GM21576 (cell line): ENCODE results near the gene TBC1D9.
"Not testable (repeated sequence)": the region's sequence is repeated elsewhere in the genome, so short reads cannot be mapped to it uniquely, and the experiment has no call there.

Source experiments
- ATAC-seq: cut with Tn5 transposase; IDR thresholded peaks from one replicate; pipeline ENCODE4 v1.9.1; 2021; ENCODE audit warnings: mild to moderate bottlenecking, moderate library complexity; ENCODE audit not compliant: unreplicated experiment

TBC1D9 gene

GRCh38 chr4:140754918-140755773 lies 1.0 kb downstream of the TBC1D9 start:
- ATAC-seq: no peak

- no peak for ATAC-seq
Observed at GRCh38 chr4:140753329-140753728, 2.9 kb downstream of the TBC1D9 start.

- ATAC-seq: no peak
Observed at GRCh38 chr4:140752291-140753068, 3.7 kb downstream of the TBC1D9 start.

DNA sequence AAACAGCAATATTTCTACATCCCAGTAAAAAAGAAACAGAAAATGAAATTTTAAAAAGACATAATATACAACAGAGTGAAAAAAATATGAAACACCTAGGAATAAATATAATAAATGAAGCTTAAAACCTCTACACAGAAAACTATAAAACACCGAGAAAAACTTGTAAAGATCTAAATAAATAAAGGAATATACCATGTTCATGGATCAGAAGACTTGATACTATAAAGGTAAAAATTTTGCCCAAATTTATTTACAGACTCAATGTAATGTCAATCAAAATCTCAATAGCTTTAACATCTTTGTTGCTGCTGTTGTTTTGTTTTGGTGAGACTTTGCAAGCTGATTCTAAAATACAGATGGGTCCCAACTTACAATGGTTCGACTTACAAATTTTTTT lies 5.7 kb downstream of the TBC1D9 start:
- no peak for ATAC-seq

- ATAC-seq: no peak
Observed at GRCh38 chr4:140748171-140748570, 8.0 kb downstream of the TBC1D9 start.

- not testable (repeated sequence) for ATAC-seq
Observed at GRCh38 chr4:140746546-140746945, 9.6 kb downstream of the TBC1D9 start.

DNA sequence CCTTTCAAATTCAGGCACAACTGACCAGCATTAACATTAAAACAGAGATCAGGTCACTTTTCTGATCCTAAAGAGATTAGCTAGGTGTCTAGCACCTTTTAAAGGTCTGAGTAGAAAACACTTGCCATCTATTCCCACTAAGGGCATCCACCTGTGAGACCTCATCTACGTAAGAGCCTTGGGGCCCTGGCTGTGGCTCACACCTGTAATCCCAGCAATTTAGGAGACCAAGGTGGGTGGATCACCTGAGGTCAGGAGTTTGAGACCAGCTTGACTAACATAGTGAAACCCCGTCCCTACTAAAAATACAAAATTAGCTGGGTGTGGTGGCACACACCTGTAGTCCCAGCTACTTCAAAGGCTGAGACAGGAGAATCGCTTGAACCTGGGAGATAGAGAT lies 11.8 kb downstream of the TBC1D9 start:
- ATAC-seq: no peak

DNA sequence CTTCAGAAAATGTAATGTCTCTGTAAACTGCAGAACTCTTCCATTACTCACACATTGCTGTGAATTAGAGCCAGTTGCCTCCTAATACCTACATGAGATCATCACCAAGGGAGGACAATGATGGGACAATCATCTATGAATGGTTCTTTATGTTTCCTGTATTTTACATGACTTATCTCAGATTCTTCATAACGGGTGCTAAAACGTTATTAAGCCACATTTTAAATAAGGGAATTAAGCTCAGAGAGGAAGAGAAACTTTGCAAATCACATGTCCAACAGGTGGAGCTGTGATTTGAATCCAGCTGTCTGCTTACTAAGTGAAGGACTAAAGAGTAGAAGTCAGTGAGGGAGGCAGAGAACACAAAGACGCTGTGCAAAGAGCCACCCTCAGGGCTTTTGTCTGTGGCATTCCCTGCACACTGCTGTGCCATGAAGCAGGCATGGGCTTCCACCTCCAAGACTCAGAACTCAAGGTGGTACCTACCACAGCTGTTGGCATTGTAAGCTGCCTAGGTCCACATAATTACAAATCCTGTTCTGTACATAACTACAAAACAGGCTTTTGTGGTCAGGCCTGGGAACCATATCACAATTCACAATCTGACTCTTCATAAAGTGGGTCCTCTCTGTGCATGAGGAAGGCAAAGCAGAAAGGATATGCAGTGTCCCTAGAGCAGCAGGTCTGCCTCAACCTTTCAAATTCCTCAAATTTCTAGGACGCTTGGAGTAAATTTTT lies 12.8 kb downstream of the TBC1D9 start:
- peak; percentile 77 for ATAC-seq

GRCh38 chr4:140742838-140743193 lies 13.4 kb downstream of the TBC1D9 start:
- ATAC-seq: peak; percentile 7

- no peak for ATAC-seq
Observed at GRCh38 chr4:140740906-140741670, 15.1 kb downstream of the TBC1D9 start.

GRCh38 chr4:140740422-140740821 lies 15.8 kb downstream of the TBC1D9 start:
- ATAC-seq: no peak

DNA sequence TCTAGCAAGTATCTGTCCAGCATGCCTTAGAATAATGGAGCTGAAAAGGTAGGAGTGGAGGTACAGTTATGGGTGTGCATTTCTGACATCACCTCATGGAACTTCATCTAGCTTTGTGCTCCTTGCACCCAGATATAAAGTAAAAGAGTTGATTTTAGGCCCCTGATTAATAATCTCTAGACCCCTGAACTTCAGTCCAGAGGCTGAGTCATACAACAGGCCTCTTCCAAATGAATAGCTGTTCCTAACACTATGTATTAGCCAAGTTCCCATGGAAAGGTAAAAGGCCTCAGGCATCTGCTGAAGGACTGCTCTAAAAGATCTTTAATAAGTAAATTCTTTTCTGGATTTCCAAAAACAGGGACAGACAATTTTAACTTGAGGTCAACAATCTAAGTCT lies 16.2 kb downstream of the TBC1D9 start:
- ATAC-seq: no peak

- ATAC-seq: no peak
Observed at GRCh38 chr4:140738139-140738538, 18.0 kb downstream of the TBC1D9 start.

DNA sequence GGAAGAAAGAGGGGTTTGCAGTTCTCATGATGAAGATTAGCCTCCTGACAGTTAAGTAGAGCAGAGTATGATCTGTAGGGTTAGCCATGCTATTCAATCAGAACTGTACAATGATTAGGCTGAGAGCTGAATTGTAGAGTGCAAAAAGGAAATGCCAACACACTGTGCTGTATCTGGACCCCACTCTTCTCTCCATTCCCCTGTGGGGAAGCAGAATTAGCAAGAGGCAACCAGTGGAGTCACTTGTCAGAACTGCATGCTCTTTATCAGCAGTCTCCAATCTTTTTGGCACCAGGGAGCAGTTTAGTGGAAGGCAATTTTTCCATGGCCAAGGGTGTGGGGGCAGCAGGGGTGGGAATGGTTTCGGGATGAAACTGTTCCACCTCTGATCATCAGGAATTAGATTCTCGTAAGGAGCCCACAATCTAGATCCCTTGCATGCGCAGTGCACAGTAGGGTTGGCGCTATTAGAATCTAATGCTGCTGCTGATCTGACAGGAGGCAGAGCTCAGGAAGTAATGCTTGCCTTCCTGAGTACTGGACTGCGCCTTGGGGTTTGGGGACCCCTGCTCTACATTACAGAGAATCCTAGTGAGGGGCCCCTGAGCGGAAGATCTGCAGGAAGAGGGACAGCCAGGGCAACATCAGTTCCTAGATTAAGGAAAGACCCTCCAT lies 19.4 kb downstream of the TBC1D9 start:
- no peak for ATAC-seq

DNA sequence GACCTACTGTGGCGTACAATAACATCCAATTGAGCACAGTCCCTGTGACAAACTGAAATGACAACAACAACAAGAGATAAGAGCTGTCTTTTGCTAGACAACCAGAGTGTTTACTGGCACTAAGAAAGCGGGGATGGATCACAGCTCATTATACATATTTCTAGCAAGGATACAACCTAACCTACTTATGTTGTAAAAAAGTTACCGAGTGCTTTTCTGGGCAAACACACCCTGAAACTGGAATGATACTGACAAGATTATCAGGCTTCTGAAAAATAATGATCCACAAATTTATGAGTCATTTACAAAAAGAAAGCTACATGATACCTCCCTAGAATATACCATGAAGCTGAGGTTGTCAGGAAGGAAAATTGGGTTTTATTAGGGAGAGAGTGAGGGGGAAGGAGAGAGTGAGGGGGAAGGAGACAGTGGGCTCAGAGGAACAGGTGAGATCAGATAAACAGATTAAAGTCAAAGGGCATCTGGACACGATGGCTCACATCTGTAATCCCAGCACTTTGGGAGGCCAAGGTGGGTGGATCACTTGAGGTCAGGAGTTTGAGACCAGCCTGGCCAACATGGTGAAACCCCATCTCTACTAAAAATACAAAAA lies 20.3 kb downstream of the TBC1D9 start:
- no peak for ATAC-seq

GRCh38 chr4:140735317-140735716 lies 20.9 kb downstream of the TBC1D9 start:
- no peak for ATAC-seq

DNA sequence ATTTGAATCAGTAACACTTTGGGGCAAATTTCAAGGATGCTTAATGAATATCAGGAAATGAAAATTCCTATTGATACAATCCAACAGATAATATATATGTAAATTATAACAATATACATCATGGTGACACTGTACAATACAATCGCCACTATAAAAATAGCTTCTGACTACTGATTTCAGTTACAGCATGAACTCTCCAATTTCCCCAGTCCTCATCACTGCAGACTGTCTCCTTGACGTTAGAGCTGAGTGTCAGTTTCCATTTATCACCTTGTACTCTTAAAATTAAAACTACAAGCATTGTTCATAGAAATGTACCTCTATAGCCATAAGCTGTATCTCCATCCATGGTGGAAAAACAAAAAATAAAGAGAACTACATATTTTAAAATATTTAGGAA lies 23.4 kb downstream of the TBC1D9 start:
- ATAC-seq: no peak

- ATAC-seq: no peak
Observed at GRCh38 chr4:140729344-140730049, 26.7 kb downstream of the TBC1D9 start.
